HG02610 (cell line): Measurements from ENCODE around the gene TMEM156.
"Not testable (repeated sequence)": the region's sequence is repeated elsewhere in the genome, so short reads cannot be mapped to it uniquely, and the experiment has no call there.

Experiments
- ATAC-seq: cut with Tn5 transposase; IDR thresholded peaks from one replicate; pipeline ENCODE4 v1.9.1; 2021; ENCODE audit warnings: mild to moderate bottlenecking, moderate library complexity; ENCODE audit not compliant: unreplicated experiment

Gene TMEM156

GRCh38 chr4:38959248-38959647 is 73.0 kb downstream of the TMEM156 start:
- not testable (repeated sequence) for ATAC-seq

DNA sequence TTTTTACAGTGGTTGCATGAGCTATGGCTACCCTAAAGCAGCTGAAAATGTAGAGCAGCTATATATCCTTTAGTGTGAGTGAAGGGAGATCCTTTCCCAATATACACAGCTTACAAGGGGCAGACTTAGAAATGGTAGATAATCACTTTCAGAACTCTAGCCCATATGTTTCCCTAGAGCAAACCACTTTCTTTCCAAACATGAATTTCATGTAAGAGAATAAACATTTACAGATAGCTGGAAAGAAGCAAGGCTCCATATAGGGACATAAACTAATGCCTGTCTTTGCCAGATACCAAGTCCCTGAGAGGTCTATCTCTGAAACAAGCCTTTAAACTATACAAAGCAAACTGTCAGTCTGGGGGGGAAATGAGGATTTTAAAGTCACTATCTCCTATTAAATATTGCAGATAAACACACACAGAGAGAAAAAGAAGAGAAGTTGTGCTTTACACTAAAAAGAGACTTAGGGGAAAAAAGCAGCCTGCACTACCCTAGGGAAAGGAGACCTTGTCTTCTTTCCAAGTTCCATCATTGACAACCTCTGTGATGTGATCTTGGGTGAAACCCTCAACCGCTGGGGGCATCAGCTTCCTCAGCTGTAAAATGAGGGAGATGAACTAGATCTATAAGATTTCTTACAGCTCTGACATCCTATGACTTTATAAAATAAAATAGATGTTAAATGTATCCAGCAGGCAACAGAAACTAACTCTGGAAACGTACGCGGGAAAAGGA is 73.6 kb downstream of the TMEM156 start:
- no peak for ATAC-seq

DNA sequence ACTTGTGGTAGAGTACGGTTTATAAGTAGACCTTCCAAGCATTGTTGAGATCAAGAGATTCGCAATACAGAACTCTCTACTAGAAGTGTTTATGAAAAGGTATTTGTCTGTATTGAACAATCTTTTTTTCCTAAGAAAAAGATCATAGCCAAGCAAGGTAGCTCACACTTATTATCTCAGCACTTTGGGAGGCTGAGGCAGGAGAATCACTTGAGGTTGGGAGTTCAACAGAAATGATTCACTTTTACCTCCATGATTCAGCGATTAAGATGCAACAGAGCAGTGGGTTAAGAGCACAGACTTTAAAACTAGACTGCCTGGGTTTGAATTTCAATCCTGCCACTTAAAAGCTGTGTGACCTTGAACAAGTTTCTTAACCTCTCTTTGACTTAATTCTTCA is 74.3 kb downstream of the TMEM156 start:
- no peak for ATAC-seq

DNA sequence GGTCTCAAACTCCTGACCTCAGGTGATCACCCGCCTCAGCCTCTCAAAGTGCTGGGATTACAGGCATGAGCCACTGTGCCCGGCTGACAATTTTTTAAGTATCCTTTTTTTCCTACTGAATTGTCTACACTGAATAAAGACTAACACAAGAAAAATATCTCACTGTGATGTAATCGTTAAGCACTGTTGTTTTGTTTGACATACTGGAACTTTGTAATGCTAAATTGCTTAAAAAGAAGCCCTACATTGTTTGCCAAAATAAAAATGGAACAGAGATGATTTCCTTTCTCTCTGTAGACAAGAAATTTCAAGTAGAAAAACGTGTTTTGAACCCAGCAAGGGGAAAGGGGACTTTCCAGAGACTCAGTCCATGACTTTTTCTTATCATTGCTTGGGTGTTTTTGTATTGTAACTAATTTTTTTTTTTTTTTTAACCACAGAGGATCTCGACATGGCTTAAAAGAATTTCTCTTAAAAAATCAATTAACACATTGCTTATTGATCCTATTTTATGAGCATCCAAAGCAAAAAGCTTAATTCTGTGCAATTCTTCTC is 74.9 kb downstream of the TMEM156 start:
- no peak for ATAC-seq

DNA sequence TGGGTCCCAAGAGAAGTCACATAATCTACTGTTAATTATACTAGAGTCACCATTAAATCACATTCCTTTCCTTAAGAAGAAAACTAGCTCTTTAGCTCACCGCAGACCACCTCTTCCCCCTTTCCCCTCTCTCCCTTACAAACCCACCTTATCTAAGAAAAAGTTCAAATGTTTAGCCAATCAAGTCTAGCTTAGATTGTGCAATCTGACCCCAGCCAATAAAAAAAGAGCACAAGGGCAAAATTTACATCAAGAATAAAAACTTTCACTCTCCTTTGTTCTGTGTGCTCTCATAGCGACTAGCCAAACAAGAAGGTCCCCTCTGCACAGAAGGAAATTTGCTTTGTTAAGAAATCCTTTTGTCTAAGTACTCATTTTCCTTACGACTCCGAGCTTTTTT is 76.3 kb downstream of the TMEM156 start:
- no peak for ATAC-seq

DNA sequence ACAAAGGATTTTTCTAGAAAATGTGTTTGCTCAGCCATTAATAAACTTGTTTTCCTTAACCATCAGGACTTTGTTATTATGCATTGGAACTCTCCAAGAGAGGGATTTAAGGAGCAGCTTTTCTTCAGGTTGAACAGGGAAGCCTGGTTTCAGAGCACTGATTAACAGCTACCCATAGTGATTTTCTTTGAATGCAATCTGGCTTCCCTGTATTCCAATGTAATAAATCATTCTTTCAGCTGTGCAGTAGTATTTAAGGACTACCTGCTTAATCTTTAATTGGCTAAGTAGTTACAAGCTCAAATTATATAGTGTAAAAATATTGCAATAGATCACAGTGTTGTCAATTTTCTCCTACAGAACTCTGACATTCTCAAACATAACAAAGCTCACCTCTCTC is 77.5 kb downstream of the TMEM156 start:
- ATAC-seq: no peak

DNA sequence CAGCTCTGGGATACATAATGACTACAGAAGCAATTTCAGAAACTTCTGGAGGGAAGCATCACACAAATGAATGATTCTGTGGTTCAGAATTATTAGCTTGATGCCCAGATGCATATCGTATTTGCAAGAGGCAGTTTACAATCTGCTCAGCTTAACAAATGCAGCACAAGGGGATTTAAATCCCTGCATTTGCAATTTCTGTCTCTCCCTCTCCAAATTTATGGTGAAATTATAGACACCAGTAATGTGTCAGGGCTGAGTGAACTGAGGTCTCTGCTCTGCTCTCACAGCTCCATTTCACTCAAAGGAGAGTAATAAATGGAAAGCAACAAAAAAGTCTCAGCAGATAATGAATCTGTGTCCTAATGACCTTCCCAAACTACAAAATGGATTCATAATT is 80.2 kb downstream of the TMEM156 start:
- ATAC-seq: no peak

GRCh38 chr4:38951598-38951997 is 80.6 kb downstream of the TMEM156 start:
- no peak for ATAC-seq

DNA sequence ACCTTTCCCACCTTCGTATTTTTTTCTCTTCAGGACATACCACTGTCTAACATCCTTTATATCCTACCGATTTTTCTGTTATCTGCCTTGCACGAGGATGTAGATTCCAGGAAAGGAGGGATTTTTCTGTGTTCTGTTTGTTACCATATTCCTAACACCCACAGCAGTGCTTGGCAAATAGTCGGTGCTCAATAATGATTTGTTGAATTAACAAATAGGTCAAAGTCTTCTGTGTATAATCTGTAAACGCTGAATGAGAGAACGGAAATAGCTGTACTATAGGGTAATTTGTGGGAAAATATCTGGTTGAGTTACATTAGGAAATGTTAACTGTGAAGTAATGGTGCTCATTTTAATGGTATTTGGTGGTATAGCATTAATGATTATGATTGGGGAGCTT is 81.5 kb downstream of the TMEM156 start:
- ATAC-seq: no peak

GRCh38 chr4:38950159-38950558 is 82.0 kb downstream of the TMEM156 start:
- no peak for ATAC-seq

GRCh38 chr4:38949411-38950051 is 82.7 kb downstream of the TMEM156 start:
- ATAC-seq: no peak

- ATAC-seq: no peak
Measured at GRCh38 chr4:38948551-38948950, 83.7 kb downstream of the TMEM156 start.

DNA sequence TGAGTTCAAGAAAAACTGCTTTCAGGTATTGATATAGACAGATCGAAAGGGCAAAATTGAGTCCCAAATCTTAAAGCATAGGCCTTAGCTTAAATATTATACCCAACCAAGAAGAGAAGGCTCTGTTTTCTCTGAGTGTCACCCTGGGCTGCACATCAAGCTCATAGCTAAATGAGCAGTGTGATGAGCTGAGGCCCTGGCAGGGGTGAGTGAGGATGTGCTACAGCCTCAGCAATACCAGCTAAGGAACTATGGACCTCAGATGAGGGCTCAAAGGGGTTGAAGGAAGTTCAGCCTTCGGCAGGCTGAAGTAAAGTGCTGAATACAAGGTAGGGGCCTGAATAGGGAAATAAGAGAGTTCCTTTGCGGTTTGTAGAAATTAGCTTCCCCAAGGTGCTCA is 85.3 kb downstream of the TMEM156 start:
- no peak for ATAC-seq

DNA sequence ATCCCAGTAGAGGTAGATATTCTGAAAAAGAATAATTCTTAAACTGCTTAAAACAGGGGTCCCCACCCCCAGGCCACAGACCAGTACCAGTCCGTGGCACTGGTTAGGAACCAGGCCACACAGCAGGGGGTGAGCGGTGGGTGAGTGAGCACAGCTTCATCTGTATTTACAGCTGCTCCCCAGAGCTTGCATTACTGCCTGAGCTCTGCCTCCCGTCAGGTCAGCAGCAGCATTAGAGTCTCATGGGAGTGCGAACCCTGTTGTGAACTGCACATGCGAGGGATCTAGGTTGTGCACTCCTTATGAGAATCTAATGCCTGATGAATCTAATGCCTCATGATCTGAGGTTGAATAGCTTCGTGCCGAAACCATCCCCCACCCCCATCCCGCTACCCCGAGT is 87.8 kb downstream of the TMEM156 start:
- no peak for ATAC-seq

DNA sequence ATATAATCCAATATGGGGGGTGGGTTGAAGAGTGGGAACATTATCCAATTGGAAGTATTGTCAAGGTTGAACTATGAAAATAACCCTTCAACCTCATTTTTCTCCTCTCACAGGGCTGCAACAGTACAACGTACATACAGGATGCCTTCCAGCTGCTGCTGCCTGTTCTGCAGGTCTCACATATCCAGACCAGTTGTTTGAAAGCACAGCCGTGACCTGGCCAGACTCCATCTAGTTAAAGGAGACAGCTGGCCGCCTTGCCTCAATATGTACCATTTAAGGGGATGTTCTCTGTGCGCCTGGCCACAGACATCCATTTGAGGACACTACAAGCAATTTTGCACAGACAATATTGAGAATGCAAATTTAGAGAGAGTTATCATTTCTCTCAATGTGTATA is 88.9 kb downstream of the TMEM156 start:
- ATAC-seq: no peak

DNA sequence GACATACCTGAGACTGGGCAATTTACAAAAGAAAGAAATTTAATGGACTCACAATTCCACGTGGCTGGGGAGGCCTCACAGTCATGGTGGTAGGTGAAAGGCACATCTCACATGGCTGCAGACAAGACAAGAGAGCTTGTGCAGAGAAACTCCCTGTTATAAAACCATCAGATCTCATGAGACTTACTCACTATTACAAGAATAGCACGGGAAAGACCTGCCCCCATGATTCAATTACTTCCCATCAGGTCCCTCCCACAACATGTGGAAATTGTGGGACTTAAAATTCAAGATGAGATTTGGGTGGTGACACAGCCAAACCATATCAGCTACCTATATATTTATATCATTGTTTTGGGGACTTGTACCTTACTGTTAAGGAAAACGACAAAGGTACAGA is 90.3 kb downstream of the TMEM156 start:
- not testable (repeated sequence) for ATAC-seq

- no peak for ATAC-seq
Measured at GRCh38 chr4:38940476-38940875, 91.7 kb downstream of the TMEM156 start.

DNA sequence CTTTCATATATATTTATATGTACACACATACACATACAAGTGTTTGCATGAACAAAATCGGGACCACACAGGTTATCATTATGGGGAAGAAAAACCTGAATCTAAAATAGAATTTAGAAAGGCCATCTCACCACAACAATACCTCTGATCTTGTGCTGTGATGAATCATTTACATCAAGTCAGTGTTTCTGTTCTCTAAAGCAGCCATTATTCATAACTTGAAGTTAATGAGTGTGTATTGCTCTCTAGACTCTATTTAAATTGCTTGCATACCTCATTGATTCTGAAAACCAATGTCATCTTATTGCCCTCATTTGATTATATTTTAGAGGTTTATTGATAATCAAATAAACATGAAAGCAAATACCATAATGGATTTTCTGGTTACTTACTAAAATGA is 93.0 kb downstream of the TMEM156 start:
- peak; percentile 91 for ATAC-seq

GRCh38 chr4:38935391-38936073 is 96.7 kb downstream of the TMEM156 start:
- no peak for ATAC-seq

- ATAC-seq: no peak
Measured at GRCh38 chr4:38931125-38931524, 101.1 kb downstream of the TMEM156 start.

DNA sequence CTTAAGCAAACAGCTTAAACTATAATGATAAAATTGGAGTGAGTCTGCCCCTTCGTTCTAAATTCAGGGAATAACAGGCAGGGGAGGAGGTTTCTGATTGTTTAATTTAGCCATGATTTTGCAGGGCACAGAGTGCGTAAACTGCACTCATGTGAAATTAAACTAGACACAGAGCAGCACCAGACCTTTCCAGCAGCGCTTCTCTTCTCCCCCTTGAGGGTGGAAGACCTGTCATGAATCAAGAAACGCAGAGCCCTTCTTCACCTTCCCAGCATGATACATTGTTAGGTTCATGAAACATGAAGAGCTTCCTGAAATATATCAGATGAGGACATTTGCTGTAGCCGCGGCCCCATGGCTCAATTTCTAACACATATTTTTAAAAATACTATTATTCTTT is 101.5 kb downstream of the TMEM156 start:
- no peak for ATAC-seq

DNA sequence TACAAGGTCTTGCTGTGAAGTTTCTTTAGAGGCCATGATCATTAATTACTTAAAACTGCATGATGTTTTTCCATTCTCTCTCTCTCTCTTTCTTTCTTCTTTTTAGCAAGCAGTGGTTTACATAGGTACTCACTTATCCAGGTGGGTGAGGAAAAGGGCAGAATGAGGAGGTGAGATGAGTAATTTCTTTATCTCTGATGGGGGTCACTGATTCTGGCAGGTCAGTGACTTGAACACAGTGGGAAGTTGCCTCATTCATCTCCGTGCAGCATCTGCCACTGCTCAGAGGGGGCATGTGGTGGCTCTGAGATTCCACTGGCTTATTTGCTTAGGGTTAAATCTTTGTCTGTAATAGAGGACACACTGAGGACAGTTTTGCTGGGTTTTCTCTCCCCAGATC is 102.0 kb downstream of the TMEM156 start:
- ATAC-seq: peak; percentile 93
